AG09309 (cell line): Measurements from ENCODE around the gene CALML5.

Experiments used
- DNase-seq: peaks from one replicate; pipeline ENCODE4 v3.0.0-alpha.2; 2010; ENCODE audit warnings: low read depth
- H3K4me3 ChIP-seq: 2 replicates; pipeline ENCODE4 v1.5.1; 2011; ENCODE audit warnings: mild to moderate bottlenecking, low read depth, low read length, moderate library complexity; ENCODE audit not compliant: control insufficient read depth
- TF ChIP-seq, protein P1 (sequence below): IDR thresholded peaks from 2 replicates; pipeline ENCODE4 v1.5.1; 2011; ENCODE audit warnings: mild to moderate bottlenecking, low read depth, low read length, inconsistent platforms; ENCODE audit not compliant: insufficient read depth, control insufficient read depth; ENCODE audit errors: missing control alignments

Gene CALML5

DNA sequence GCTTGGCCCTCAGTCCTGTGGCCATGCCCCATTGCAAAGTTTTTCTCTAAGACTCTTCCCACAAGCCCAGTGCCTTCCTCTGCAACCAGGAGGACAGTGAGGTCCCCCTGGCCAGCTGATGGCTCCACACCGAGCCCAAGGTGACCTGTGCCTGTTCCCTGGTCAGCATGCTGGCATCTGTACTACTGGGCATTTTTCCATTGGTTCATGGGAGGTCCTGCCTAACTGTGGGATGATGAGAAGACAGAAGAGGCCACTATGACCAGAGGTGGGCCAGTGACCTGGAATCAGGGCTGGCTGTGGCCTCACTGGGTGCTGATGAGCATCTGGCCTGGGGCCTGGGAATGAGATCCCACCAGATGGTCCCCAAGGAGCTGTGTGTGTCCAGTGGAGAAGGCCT lies 45.6 kb upstream of the CALML5 start:
- TF ChIP-seq, protein P1, sequence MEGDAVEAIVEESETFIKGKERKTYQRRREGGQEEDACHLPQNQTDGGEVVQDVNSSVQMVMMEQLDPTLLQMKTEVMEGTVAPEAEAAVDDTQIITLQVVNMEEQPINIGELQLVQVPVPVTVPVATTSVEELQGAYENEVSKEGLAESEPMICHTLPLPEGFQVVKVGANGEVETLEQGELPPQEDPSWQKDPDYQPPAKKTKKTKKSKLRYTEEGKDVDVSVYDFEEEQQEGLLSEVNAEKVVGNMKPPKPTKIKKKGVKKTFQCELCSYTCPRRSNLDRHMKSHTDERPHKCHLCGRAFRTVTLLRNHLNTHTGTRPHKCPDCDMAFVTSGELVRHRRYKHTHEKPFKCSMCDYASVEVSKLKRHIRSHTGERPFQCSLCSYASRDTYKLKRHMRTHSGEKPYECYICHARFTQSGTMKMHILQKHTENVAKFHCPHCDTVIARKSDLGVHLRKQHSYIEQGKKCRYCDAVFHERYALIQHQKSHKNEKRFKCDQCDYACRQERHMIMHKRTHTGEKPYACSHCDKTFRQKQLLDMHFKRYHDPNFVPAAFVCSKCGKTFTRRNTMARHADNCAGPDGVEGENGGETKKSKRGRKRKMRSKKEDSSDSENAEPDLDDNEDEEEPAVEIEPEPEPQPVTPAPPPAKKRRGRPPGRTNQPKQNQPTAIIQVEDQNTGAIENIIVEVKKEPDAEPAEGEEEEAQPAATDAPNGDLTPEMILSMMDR, result no peak
- no peak overlapping the region for H3K4me3 ChIP-seq
- no peak for DNase-seq

DNA sequence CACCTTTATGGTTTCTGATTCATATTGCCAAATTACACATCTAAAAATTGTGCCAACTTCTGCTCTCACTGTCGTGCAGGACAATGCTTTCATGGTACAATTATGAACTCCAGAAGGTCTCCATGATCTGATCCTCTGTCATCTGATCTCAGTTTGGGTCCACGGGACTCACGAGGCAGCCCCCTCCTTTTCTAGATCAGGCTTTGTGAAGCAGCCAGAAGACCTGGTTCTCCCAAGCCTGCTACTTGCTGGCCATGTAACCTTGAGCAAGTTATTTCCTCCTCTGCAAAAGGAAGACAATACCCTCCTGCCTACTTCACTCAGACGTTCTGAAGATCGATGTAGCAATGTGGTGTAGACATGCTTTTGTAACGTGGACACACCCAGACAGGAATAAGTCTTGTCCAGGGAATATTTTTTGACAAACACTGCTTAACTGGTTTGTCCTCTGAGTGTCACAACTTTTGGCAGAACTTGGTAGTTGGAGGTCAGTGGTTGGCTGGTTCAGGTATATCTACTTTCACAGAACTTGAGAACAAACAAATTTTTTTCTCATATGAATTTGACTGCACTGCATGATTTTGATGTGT lies 44.9 kb upstream of the CALML5 start:
- TF ChIP-seq, protein P1, result no peak
- no peak overlapping the region for H3K4me3 ChIP-seq
- DNase-seq, result no peak

DNA sequence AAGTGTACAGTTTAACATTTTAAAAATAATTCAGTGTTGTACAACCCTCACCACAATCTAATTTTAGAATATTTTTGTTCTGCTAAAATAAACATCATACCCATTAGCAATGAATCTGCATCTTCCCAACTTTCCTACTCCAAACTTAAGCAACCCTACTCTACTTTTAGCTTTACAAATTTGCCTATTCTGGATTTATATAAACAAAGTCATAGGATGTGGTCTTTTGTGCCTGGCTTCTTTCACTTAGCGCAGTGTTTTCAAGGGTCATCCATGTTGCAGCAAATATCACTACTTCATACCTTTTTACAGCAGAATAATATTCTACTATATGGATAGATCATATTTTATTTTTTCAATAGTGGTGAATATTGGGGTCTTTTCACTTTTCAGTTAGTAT lies 44.3 kb upstream of the CALML5 start:
- no peak for DNase-seq
- no peak overlapping the region for H3K4me3 ChIP-seq
- TF ChIP-seq, protein P1, result no peak

DNA sequence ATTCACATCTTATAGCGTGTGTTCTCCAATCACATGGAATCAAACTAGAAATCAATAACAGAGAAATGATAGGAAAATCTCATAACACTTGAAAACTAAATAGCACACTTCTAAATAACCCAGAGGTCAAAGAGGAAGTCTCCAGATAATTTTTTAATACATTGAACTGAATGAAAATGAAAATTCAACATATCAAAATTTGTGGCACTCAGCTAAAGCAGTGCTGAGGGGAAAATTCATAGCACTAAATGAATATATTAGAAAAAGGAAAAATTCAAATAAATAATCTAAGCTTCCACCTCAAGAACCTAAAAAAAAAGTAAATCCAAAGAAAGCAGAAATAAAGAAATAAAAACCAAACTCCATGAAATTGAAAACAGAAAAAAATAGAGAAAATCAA lies 42.7 kb upstream of the CALML5 start:
- no peak overlapping the region for H3K4me3 ChIP-seq
- TF ChIP-seq, protein P1, result no peak
- DNase-seq, result no peak

DNA sequence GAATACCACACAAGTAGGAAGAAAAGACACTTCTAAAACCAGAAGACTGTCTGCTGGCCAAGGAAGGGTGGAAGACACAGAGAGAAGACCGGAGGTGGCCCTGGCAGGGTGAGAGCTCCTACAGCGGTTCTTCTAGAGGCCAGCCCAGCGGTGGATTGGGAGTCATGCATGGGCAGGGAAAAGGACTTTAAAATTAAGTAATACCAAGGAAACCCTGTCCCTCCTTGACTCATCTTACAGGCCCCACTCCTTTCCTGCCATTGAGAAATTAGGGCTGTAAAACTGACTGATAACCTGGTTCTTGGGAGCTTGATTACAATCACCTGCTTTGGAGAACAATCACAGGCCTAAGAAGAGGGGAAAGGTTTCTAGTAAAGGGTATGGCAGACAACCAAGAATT lies 41.5 kb upstream of the CALML5 start:
- DNase-seq, result no peak
- H3K4me3 ChIP-seq, result no peak overlapping the region
- TF ChIP-seq, protein P1, result no peak

DNA sequence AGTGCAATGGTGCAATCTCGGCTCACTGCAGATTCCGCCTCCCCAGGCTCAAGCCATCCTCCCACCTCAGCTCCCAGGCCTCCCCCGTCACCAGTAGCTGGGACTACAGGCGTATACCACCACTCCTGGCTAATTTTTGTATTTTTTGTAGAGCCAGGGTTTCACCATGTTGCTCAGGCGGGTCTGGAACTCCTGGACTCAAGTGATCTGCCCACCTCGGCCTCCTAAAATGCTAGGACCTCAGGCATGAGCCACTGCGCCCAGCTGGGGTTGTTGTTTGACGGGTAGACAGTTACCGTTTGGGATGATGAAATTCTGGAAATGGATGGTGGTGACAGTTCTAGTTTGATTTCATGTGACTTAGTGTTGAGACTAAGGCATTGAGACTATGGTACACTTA lies 40.7 kb upstream of the CALML5 start:
- DNase-seq, result no peak
- TF ChIP-seq, protein P1, result no peak
- H3K4me3 ChIP-seq, result no peak overlapping the region
